LNCAP (cell line): Measurements from ENCODE around the gene CTBP2.

Source experiments
- TF ChIP-seq, protein P1 (sequence below): fragments of 450-650 bp; IDR thresholded peaks from 2 replicates; pipeline ENCODE4 v1.5.1; 2017; ENCODE audit warnings: mild to moderate bottlenecking

CTBP2 gene

DNA sequence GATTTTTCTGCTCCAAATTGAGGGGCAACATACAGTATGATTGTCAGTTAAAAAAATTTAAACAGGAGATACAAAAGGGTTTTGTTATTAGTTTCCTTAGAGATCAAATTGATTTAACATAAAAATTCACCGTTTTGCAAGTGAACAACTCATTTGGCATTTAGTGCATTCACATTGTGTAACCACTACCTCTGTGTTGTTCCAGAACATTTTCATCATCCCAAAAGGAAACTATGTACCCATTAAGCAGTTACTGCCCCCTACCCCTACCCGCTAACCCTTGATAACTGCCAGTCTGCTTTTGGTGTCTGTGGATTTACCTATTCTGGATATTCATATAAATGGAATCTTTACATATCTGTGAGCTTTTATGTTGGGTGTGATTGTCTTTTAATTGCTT is 215.4 kb downstream of the CTBP2 start:
- TF ChIP-seq, protein P1, sequence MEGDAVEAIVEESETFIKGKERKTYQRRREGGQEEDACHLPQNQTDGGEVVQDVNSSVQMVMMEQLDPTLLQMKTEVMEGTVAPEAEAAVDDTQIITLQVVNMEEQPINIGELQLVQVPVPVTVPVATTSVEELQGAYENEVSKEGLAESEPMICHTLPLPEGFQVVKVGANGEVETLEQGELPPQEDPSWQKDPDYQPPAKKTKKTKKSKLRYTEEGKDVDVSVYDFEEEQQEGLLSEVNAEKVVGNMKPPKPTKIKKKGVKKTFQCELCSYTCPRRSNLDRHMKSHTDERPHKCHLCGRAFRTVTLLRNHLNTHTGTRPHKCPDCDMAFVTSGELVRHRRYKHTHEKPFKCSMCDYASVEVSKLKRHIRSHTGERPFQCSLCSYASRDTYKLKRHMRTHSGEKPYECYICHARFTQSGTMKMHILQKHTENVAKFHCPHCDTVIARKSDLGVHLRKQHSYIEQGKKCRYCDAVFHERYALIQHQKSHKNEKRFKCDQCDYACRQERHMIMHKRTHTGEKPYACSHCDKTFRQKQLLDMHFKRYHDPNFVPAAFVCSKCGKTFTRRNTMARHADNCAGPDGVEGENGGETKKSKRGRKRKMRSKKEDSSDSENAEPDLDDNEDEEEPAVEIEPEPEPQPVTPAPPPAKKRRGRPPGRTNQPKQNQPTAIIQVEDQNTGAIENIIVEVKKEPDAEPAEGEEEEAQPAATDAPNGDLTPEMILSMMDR, result no peak

DNA sequence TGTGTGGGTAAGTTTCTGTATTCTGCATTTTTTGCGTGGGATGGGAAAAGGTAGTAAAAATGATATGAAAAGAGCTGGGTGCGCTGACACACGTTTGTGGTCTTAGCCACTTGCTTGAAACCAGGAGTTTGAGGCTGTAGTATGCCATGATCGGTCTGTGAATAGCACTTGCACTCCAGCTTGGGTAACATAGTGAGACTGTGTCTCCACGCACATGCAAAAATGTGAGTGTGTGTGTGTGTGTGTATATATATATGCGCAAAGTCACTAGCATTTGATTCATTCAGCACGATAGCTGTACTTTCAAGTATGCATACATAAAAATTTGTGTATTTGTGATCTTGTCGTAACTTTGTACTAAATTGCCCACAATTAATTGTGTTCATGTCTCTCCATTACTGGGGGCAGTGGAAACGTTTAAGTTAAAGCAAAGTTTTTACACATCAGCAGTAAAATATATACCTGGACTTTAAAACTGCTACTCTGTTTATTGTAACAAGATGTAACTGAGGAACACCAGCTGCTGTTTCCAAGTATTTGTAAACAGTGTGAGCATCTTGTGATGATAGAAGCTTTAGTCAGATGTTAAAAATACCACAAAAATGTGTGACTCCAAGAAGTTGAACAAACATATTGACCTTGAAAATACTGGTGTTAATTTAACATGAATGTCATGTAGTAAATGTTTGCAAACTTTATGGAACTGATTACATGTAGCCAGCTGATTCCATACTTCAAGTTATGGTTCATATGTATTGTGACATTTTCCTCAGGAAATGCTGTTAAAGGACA is 216.9 kb downstream of the CTBP2 start:
- TF ChIP-seq, protein P1, result no peak

GRCh38 chr10:124942317-124943169 is 217.8 kb downstream of the CTBP2 start:
- TF ChIP-seq, protein P1, result no peak

DNA sequence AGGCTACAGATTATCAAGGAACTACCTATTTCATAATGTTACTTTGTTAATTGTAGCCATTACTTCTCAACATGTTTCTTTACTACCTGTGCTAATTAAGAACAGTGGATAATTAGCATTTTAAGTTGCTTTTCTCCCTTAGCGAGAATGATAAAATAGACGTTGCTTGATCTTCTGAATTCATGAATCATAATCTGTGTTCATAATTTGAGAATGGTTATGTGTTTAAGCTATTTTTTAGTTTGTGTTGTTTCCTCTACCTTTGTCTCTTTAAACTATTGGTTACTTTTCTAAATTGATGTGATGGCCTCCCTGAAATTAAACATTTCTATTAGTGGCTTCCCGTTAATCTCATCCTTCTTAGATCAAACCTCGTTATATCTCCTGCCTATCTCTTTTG is 218.5 kb downstream of the CTBP2 start, which contains the start of gene ZRANB1:
ZRANB1 (plus strand) TSS at position 301 of the 400 bp plus-strand sequence. CDS start 371 bp downstream, outside the sequence.
- TF ChIP-seq, protein P1, result no peak

DNA sequence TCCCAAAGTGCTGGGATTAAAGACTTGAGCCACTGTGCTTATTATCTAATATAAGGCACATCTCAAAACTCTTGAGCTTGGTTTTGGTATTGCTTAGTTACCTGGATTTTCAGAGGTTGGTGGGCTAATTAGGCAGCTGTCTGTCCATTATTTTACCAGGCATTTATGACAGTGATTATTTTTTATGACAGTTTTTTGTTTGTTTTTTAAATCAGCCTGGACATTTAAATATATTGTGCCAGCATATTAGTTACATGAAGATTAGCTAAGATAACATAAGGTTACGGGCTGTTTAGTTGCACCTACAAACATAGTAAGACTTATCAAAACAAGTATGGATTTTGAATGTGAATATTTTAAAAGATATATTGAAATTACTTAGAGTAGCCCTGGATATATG is 221.1 kb downstream of the CTBP2 start:
- TF ChIP-seq, protein P1, result no peak

DNA sequence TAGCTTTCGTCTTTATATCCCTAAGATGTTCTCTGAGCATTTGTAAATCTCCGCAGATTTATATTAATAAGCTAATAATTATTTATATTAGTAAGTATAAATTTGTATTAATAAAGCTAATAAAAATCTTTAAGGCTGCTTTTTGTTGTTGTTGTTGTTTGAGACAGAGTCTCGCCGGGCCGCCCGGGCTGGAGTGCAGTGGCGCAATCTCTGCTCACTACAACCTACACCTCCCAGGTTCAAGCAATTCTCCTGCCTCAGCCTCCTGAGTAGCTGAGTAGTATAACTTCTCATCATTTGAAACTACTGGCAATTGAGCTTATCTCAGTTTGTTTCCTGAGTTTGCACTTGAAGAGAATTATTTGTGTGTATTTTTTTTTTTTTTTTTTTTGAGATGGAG is 223.6 kb downstream of the CTBP2 start:
- TF ChIP-seq, protein P1, result no peak

DNA sequence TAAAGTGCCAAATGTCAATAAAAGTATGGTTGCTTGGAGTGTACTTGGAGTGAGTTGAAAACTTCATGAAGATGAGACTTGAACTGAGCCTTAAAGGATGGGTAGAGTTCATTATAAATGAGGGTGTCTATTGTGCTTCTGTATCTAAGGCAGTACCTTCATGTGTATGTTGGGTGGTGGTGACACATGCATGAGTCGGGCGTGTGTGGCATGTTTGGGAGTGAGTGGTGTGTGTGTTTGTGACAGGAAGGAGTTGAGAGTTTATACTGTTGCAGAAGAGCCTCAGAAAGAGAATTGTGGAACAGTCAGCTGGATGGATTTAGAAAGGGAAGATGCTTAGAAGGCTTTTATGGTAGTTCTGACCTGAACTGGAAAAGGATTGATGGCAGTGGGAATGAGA is 224.4 kb downstream of the CTBP2 start:
- TF ChIP-seq, protein P1, result no peak
